HTR-8/SVneo (cell line): Measurements from ENCODE around the gene MBTPS2.
A peak's percentile ranks its signal among the peaks of the same experiment; 100 is the strongest.
"Not testable (repeated sequence)": the region's sequence is repeated elsewhere in the genome, so short reads cannot be mapped to it uniquely, and the experiment has no call there.

ENCODE experiments used
- DNase-seq: peaks from one replicate; pipeline ENCODE4 v3.0.0; 2011; ENCODE audit warnings: low spot score, mixed read lengths; ENCODE audit not compliant: insufficient read length
- FAIRE-seq: peaks from 2 replicates; lab custom pipeline; 2011; peaks lifted over from hg19 to GRCh38; lab: Jason Lieb, UNC

MBTPS2 gene

DNA sequence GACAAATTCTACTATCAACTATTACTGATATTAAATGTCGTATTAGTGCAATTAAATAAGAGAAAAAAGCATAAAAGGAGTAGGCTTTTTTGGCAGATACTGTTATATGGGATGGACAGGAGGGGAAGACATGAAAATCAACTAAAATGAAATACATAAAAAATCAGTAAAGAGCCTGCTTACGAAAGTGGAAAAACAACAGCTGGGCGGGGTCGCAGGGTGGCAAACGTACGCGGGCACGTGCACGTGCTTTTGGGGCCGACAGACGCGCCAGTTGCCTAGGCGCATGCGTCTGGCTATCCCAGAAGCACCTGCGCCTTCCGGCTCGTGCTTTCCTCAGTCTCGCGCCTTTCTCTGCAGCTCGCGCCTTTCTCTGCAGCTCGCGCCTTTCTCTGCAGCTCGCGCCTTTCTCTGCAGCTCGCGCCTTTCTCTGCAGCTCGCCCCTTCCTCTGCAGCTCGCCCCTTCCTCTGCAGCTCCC, 16.6 kb downstream of the MBTPS2 start, which contains the start of gene YY2:
TSS of gene YY2 (plus strand) at position 51 of the 479 bp plus-strand sequence. CDS start 498 bp downstream, outside the sequence.
- DNase-seq (no peak), FAIRE-seq (no peak)

DNA sequence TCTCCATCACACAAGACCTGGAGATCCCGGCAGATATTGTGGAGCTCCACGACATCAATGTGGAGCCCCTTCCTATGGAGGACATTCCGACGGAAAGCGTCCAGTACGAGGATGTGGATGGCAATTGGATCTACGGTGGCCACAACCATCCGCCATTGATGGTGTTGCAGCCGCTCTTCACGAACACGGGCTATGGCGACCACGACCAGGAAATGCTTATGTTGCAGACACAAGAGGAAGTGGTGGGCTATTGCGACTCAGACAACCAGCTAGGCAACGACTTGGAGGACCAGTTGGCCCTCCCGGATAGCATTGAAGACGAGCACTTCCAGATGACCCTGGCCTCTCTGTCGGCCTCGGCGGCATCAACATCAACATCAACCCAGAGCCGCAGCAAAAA, 17.1 kb downstream of the MBTPS2 start:
- DNase-seq (no peak), FAIRE-seq (no peak)

DNA sequence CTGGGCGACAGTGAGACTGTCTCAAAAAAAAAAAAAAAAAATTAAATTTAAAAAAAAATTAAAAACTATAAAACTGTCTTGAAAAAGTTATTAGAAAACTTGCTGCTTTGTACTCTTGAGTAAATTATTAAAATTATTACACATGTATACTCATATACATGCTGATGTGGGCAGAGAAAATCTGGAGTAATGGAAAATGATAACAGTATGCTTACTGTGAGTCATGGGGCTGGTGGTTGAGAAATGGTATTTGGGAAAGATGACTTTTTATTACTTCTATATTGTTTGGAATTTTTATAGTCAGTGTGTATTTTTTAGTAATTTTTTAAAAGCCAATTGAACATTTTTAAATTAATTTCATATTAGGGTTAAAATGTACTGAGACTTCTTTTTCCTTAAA, 23.8 kb downstream of the MBTPS2 start:
- FAIRE-seq (no peak), DNase-seq (no peak)

GRCh38 chrX:21865436-21865835, 26.0 kb downstream of the MBTPS2 start:
- peak; percentile 70 for FAIRE-seq
- no peak for DNase-seq

GRCh38 chrX:21870494-21870893, 31.1 kb downstream of the MBTPS2 start:
- FAIRE-seq (no peak), DNase-seq (no peak)

GRCh38 chrX:21873063-21873775, 33.8 kb downstream of the MBTPS2 start:
- DNase-seq (no peak), FAIRE-seq (no peak)

GRCh38 chrX:21874182-21874581, 34.8 kb downstream of the MBTPS2 start:
- DNase-seq, FAIRE-seq: not testable (repeated sequence)

GRCh38 chrX:21875013-21875412, 35.6 kb downstream of the MBTPS2 start:
- FAIRE-seq (no peak), DNase-seq (no peak)

DNA sequence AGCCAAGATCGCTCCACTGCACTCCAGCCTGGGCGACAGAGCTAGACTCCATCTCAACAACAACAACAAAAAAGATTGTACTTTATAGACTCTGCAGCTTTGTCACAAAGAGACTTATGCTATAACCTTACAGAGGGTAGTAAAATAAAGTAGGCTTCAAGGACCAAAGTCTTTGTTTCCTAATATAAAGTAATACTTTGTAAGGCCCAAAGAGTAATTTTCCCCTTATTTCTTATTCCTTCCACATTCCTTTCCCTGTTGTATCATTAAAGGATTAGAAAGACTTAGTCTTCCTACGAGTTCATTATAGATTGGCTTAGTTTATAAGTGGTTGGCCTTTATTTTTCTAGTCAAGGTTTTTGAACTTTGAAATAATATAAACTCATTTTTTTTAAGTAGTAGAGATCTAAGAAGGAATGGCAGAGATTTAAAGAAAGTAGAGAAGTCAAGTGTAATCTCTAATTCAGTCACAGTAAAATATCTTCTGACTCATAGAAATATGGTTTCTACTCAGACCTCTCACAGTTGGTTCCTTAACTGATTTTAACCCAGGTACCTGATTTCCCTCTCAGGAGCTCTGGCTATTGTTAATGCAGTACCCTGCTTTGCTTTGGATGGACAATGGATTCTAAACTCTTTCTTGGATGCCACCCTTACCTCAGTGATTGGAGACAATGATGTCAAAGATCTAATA, 42.6 kb downstream of the MBTPS2 start:
- FAIRE-seq (no peak), DNase-seq (no peak)

DNA sequence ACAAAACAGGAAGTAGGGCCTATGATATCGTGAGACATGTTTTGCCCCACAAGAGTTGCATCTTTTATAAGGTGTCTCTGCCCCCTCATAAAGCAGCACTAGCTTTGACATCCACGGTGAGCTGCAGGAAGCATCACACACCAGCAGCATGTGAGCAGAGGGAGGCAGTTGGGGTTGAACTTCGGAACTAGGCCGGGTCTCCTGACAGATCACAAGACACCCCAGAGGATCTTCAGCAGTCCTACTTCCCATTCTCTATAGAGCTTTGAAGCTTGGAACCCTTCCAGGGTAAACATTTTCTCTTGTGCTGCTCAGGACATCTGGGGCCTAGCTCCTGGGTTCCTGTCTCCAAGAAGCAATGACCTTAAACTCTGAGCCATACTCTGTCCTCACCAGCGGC, 43.8 kb downstream of the MBTPS2 start:
- DNase-seq (no peak), FAIRE-seq (no peak)

DNA sequence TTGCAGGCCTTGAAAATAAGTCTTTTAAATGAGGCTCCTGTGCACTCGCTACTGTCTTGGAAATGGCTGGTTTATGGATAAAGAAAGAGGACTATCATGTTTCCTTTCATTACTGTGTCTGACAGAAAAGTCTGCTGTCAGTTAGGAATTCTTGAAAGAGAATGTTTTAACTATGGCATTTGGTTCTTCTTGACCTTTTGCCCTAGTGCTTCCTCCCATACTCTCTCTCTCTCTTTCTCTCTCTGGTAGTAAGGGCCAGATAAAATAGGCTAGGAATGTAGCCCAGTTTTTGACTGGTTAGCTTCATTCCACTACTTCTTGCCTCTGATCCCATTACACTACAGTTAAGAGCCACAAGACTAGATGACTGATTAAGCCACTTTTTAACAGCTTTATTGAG, 46.2 kb downstream of the MBTPS2 start:
- DNase-seq (peak; percentile 32), FAIRE-seq (peak; percentile 67)

DNA sequence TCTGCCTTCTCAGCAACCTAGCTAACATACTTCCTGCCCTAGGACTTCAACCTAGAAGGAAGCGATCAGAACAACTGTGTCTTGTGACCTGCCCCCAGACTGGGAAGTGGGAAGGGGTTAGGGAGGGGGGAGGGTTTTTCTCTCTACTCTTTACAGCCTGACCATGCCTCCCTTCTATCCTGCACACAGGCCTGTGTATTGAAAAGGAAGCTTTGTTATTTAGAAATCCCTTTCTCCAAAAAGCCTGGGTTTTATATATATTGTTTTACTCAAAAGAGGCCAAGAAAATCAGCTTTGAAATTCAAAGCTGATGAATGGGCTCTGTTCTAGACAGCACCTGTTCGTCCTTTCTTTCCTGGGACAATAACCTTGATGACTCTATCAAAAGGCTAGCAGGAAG, 65.9 kb downstream of the MBTPS2 start:
- DNase-seq (no peak), FAIRE-seq (peak; percentile 20)

DNA sequence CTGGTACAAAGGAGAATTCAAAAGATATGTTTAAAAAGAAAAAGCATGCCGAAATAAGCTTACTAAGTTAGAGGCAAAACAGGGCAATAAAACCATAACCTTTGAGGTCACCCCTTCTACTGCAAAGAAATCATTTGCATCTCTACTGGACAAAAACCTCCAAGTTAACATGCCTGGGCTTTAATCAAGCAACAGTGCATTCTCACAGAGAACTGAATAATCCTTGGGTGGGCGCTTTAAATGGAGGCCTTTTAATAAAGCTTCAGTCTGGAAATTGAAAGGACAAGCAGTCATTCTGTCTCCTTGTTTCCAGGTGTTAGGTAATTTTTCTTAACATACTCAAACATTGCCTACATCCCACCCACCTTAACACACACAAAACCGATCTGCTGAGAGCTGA, 66.5 kb downstream of the MBTPS2 start:
- FAIRE-seq: no peak
- DNase-seq: no peak

- no peak for DNase-seq
- no peak for FAIRE-seq
These were observed 67.8 kb downstream of the MBTPS2 start for GRCh38 chrX:21907260-21907659.

- no peak for DNase-seq
- FAIRE-seq: peak; percentile 31
These were observed 72.1 kb downstream of the MBTPS2 start for GRCh38 chrX:21911481-21911880.

- DNase-seq: no peak
- FAIRE-seq: no peak
These were observed 72.8 kb downstream of the MBTPS2 start for GRCh38 chrX:21912220-21912619.

- FAIRE-seq (no peak), DNase-seq (no peak)
These were observed 73.6 kb downstream of the MBTPS2 start for GRCh38 chrX:21912989-21913388.

DNA sequence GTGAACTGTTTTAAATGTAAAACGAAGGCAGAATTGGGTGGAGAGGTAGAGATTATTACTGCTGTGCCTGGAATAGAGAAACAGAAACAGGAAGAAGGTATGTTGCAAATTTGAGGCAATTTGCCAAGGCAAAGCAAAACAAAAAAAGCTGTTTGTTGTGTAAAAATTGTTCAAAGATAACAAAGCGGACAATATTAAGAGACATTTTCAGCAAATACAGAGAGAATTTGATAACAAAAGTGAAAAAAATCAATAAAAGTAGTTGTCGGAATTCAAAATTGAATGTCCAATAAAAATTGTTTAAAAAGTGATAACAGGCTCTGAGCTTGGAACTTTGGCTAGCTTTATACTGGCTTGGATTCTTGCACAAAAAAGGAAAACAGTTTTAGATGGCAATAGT, 86.7 kb downstream of the MBTPS2 start:
- DNase-seq: no peak
- FAIRE-seq: no peak

- DNase-seq (peak; percentile 90), FAIRE-seq (peak; percentile 80)
These were observed 87.3 kb downstream of the MBTPS2 start for GRCh38 chrX:21926527-21927278.

GRCh38 chrX:21929209-21929608, 89.8 kb downstream of the MBTPS2 start:
- no peak for FAIRE-seq
- DNase-seq: no peak

DNA sequence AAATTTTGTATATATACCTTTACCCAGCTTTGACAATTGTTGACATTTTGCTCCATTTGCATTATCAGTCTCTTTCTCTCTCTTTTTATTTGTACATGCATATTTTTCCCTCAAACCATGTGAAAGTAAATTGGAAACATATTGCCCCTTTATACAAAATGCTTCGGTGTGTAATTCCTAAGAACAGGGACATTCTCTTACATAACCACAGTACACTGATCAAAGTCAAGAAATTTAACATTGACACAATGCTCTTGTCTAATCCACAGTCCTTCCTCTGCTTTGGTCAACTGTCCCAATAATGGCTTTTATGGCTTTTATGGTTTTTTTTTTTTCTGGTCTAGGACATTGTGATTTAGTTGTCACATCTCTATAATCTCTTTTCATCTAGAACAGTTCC, 91.6 kb downstream of the MBTPS2 start:
- DNase-seq: no peak
- no peak for FAIRE-seq
